ENCODE measurements around the gene ETFDH. TPM values are rescaled to one million over a fixed set of nuclear protein-coding genes. Genes with fewer than 3 reads are reported as not detected.

Gene ETFDH
- total and polyA plus RNA-seq, 2 experiments from 2014 or later = 11.4 to 17.7 TPM

DNA sequence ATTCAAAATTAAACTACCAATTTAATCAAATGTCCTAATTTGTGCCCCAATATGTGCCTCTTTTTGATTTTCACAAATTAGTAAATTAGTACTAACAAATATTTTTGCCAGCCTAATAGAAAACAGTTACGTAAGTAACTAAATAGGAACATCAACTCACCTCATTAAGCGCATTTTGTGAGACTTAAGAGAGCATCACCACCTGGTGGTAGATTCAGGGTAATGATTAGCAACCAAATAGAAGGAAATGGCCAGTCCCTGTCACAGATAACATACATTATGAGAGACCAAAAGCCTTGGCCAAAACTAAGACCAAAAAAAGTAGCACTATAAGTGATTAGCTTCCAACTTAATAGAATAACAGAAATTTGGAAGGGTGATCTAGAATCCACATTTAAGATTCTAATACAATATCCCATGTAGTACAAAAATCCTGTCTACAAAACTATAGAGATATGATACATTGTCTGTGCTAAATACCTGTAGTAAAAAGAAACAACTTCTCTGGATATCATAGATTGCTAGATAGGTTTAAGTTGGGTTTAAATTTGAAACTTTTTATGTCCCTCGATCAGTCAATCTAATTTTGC lies 47.1 kb upstream of the ETFDH start:
- Mint-ChIP-seq H3K36me3 (ENCODE audit: low read depth) (no peaks in the 10 kb centered on the region), H3K4me1 (peaks cover 12% of the 10 kb centered on the region; the same call in 2 of the 3 replicates)
- peak; percentile 86 for DNase-seq (ENCODE audit: low spot score)

DNA sequence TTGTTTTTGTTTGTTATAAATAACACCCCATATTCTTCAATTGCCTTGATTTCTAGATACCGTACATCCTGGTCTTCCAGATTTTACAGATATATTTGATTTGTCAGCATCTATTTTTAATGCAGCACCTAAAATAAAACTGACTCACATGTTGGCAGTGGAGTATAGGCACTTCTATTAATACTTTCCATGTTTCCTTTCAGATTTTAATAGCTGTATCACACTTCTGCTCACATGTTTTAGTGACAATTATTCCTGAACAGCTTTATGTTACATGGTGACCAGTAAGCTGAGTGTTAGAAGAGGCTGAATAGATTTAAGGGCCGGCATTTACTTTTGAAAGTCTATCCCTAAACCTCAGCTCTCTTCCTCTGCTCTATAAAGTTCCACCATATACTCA lies 46.6 kb upstream of the ETFDH start:
- Histone ChIP-seq H3K27ac (ENCODE audit: low read depth) (no peak overlapping the region), H2AFZ (no peak overlapping the region), H3K79me2 (replicated peaks; ENCODE audit: insufficient read depth) (no peaks in the 10 kb centered on the region), H3K36me3 (ENCODE audit: insufficient read depth) (no peaks in the 10 kb centered on the region), H3K9me2 (ENCODE audit: insufficient read depth) (no peaks in the 10 kb centered on the region), H3K4me3 (no peak overlapping the region), H3K4me1 (ENCODE audit: insufficient read depth) (no peaks in the 10 kb centered on the region), H3K4me2 (no peak overlapping the region), H3F3A (replicated peaks; ENCODE audit: low read depth) (no peaks in the 10 kb centered on the region), H4K20me1 (replicated peaks; ENCODE audit: insufficient read depth) (no peaks in the 10 kb centered on the region), H3K27me3 (ENCODE audit: insufficient read depth) (no peaks in the 10 kb centered on the region)
- Mint-ChIP-seq H3K36me3 (ENCODE audit: low read depth) (no peaks in the 10 kb centered on the region), H3K9me3 (no peaks in the 10 kb centered on the region), H3K27me3 (ENCODE audit: insufficient read depth, low read depth, poor library complexity) (no peaks in the 10 kb centered on the region), H3K4me1 (peaks cover 12% of the 10 kb centered on the region; the same call in 2 of the 3 replicates), H3K4me3 (no peak overlapping the region), H3K27ac (no peak overlapping the region)
- no peak for ATAC-seq
- DNase-seq (ENCODE audit: low spot score) = no peak
- TF ChIP-seq ZNF114 (CRISPR knock-in tag; IDR thresholded peaks at IDR 0.05) = no peak
- TF ChIP-seq, protein P1, sequence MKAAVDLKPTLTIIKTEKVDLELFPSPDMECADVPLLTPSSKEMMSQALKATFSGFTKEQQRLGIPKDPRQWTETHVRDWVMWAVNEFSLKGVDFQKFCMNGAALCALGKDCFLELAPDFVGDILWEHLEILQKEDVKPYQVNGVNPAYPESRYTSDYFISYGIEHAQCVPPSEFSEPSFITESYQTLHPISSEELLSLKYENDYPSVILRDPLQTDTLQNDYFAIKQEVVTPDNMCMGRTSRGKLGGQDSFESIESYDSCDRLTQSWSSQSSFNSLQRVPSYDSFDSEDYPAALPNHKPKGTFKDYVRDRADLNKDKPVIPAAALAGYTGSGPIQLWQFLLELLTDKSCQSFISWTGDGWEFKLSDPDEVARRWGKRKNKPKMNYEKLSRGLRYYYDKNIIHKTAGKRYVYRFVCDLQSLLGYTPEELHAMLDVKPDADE (IDR thresholded peaks at IDR 0.05) = no peak
- TF ChIP-seq ZNF331 (CRISPR knock-in tag; IDR thresholded peaks at IDR 0.05; ENCODE audit: low read depth) = no peak
- TF ChIP-seq NANOG (IDR thresholded peaks at IDR 0.05; ENCODE audit: borderline replicate concordance) = no peak
- TF ChIP-seq, protein P2, sequence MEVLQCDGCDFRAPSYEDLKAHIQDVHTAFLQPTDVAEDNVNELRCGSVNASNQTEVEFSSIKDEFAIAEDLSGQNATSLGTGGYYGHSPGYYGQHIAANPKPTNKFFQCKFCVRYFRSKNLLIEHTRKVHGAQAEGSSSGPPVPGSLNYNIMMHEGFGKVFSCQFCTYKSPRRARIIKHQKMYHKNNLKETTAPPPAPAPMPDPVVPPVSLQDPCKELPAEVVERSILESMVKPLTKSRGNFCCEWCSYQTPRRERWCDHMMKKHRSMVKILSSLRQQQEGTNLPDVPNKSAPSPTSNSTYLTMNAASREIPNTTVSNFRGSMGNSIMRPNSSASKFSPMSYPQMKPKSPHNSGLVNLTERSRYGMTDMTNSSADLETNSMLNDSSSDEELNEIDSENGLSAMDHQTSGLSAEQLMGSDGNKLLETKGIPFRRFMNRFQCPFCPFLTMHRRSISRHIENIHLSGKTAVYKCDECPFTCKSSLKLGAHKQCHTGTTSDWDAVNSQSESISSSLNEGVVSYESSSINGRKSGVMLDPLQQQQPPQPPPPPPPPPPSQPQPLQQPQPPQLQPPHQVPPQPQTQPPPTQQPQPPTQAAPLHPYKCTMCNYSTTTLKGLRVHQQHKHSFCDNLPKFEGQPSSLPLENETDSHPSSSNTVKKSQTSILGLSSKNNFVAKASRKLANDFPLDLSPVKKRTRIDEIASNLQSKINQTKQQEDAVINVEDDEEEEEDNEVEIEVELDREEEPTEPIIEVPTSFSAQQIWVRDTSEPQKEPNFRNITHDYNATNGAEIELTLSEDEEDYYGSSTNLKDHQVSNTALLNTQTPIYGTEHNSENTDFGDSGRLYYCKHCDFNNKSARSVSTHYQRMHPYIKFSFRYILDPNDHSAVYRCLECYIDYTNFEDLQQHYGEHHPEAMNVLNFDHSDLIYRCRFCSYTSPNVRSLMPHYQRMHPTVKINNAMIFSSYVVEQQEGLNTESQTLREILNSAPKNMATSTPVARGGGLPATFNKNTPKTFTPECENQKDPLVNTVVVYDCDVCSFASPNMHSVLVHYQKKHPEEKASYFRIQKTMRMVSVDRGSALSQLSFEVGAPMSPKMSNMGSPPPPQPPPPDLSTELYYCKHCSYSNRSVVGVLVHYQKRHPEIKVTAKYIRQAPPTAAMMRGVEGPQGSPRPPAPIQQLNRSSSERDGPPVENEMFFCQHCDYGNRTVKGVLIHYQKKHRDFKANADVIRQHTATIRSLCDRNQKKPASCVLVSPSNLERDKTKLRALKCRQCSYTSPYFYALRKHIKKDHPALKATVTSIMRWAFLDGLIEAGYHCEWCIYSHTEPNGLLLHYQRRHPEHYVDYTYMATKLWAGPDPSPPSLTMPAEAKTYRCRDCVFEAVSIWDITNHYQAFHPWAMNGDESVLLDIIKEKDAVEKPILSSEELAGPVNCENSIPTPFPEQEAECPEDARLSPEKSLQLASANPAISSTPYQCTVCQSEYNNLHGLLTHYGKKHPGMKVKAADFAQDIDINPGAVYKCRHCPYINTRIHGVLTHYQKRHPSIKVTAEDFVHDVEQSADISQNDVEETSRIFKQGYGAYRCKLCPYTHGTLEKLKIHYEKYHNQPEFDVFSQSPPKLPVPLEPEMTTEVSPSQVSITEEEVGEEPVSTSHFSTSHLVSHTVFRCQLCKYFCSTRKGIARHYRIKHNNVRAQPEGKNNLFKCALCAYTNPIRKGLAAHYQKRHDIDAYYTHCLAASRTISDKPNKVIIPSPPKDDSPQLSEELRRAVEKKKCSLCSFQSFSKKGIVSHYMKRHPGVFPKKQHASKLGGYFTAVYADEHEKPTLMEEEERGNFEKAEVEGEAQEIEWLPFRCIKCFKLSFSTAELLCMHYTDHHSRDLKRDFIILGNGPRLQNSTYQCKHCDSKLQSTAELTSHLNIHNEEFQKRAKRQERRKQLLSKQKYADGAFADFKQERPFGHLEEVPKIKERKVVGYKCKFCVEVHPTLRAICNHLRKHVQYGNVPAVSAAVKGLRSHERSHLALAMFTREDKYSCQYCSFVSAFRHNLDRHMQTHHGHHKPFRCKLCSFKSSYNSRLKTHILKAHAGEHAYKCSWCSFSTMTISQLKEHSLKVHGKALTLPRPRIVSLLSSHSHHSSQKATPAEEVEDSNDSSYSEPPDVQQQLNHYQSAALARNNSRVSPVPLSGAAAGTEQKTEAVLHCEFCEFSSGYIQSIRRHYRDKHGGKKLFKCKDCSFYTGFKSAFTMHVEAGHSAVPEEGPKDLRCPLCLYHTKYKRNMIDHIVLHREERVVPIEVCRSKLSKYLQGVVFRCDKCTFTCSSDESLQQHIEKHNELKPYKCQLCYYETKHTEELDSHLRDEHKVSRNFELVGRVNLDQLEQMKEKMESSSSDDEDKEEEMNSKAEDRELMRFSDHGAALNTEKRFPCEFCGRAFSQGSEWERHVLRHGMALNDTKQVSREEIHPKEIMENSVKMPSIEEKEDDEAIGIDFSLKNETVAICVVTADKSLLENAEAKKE (CRISPR knock-in tag; IDR thresholded peaks at IDR 0.05) = no peak
- TF ChIP-seq JUNB (IDR thresholded peaks at IDR 0.05; ENCODE audit: unreplicated experiment) = no peak
- no peak for TF ChIP-seq EZH2 (IDR thresholded peaks at IDR 0.05; ENCODE audit: low read depth, unreplicated experiment)
- TF ChIP-seq CREB1 (CRISPR knock-in tag; IDR thresholded peaks at IDR 0.05; ENCODE audit: low read depth) = no peak

More for the DNA sequence above, 47.1 kb upstream of the ETFDH start:
- H3K4me3 Mint-ChIP-seq = no peak overlapping the region
- no peaks in the 10 kb centered on the region for H3K9me3 Mint-ChIP-seq
- Histone ChIP-seq H3K9me2 (ENCODE audit: insufficient read depth) (no peaks in the 10 kb centered on the region), H3K36me3 (ENCODE audit: insufficient read depth) (no peaks in the 10 kb centered on the region), H3K4me1 (ENCODE audit: insufficient read depth) (no peaks in the 10 kb centered on the region), H3K4me2 (no peak overlapping the region), H3K4me3 (no peak overlapping the region), H3K79me2 (replicated peaks; ENCODE audit: insufficient read depth) (no peaks in the 10 kb centered on the region), H3K27ac (ENCODE audit: low read depth) (no peak overlapping the region), H4K20me1 (replicated peaks; ENCODE audit: insufficient read depth) (no peaks in the 10 kb centered on the region), H3F3A (replicated peaks; ENCODE audit: low read depth) (no peaks in the 10 kb centered on the region), H2AFZ (no peak overlapping the region), H3K27me3 (ENCODE audit: insufficient read depth) (no peaks in the 10 kb centered on the region)
- no peaks in the 10 kb centered on the region for H3K27me3 Mint-ChIP-seq (ENCODE audit: insufficient read depth, low read depth, poor library complexity)
- H3K27ac Mint-ChIP-seq = no peak overlapping the region
- TF ChIP-seq, protein P3, sequence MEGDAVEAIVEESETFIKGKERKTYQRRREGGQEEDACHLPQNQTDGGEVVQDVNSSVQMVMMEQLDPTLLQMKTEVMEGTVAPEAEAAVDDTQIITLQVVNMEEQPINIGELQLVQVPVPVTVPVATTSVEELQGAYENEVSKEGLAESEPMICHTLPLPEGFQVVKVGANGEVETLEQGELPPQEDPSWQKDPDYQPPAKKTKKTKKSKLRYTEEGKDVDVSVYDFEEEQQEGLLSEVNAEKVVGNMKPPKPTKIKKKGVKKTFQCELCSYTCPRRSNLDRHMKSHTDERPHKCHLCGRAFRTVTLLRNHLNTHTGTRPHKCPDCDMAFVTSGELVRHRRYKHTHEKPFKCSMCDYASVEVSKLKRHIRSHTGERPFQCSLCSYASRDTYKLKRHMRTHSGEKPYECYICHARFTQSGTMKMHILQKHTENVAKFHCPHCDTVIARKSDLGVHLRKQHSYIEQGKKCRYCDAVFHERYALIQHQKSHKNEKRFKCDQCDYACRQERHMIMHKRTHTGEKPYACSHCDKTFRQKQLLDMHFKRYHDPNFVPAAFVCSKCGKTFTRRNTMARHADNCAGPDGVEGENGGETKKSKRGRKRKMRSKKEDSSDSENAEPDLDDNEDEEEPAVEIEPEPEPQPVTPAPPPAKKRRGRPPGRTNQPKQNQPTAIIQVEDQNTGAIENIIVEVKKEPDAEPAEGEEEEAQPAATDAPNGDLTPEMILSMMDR (conservative IDR thresholded peaks at IDR 0.05; ENCODE audit: low read depth in 2 of 2) = peak; percentile 87 to 90
- no peak for TF ChIP-seq CREB1 (CRISPR knock-in tag; IDR thresholded peaks at IDR 0.05; ENCODE audit: low read depth)
- ATAC-seq = peak; percentile 84

Data from GM23338 (cell line).